Measurements from ENCODE around the gene DHX35. TPM values are rescaled to one million over a fixed set of nuclear protein-coding genes. Genes with fewer than 3 reads are reported as not detected.

DHX35 gene
- total RNA-seq, result 10 to 100 TPM; 15.5 to 75.9 (median 17.7) TPM

GRCh38 chr20:38962044-38962927 lies at the start of gene DHX35:
TSS of gene DHX35 (plus strand) at chr20:38962344. CDS start at chr20:38962368, 24 bp downstream.
- H3K27ac ChIP-seq, result peak within 1 kb of the TSS; percentile 92 to 95 (median 95)
- peaks cover 4 to 23% (median 15%) of the 10 kb centered on the region in 4 donors for H3K4me1 ChIP-seq
- H3K9me3 ChIP-seq, result no peaks in the 10 kb centered on the region
- in situ Hi-C loops (cut with MboI; ENCODE audit: low pct_ligation_motif_present in 1 of 4, low pct_unique_long_range_greater_than_20kb in 1 of 4, low sequenced_read_pairs in 3 of 4), result no loop called here
- no peaks in the 10 kb centered on the region for H3K36me3 ChIP-seq
- TF ChIP-seq POLR2A (IDR thresholded peaks at IDR 0.05) (peak; percentile 45), POLR2AphosphoS5 (IDR thresholded peaks at IDR 0.05) (peak; percentile 57 to 67 (median 61)), CTCF (IDR thresholded peaks at IDR 0.05) (peak in 2 of 5 experiments; percentile 20 to 37), EP300 (IDR thresholded peaks at IDR 0.05; ENCODE audit: low read depth) (no peak)
- no peaks in the 10 kb centered on the region for H3K27me3 ChIP-seq
- intact Hi-C loops (cut with DNase I; ENCODE audit: low total_unique reads), result no loop called here
- WGBS, 2 donors (ENCODE audit: low coverage in 1 of 2), result 0% methylated on average over 49 of the region's 70 CpGs; no CpG with 5 or more reads in 1 of the 2 donors
- H3K4me3 ChIP-seq, result peak within 1 kb of the TSS; percentile 68 to 93 (median 91)
- DNase-seq, result peak; percentile 99

GRCh38 chr20:38915355-38915754 lies 46.8 kb upstream of the DHX35 start:
- Histone ChIP-seq H3K4me3 (no peak overlapping the region), H3K36me3 (no peaks in the 10 kb centered on the region), H3K27me3 (no peaks in the 10 kb centered on the region), H3K9me3 (no peaks in the 10 kb centered on the region), H3K4me1 (no peaks in the 10 kb centered on the region), H3K27ac (no peak overlapping the region)
- in situ Hi-C loops (cut with MboI; ENCODE audit: low pct_ligation_motif_present in 1 of 4, low pct_unique_long_range_greater_than_20kb in 1 of 4, low sequenced_read_pairs in 3 of 4), result loop anchor here in 2 of 4 donors (25.0 kb wide), 2 partner anchors 122 to 278 kb away; no protein-coding TSS in a partner anchor
- intact Hi-C loops (cut with DNase I; ENCODE audit: low total_unique reads), result no loop called here
- WGBS, 2 donors (ENCODE audit: low coverage in 1 of 2), result 94 to 100% methylated on average over 1 to 7 of the region's 7 CpGs
- TF ChIP-seq EP300 (IDR thresholded peaks at IDR 0.05; ENCODE audit: low read depth) (no peak), CTCF (IDR thresholded peaks at IDR 0.05) (no peak), POLR2AphosphoS5 (IDR thresholded peaks at IDR 0.05) (no peak), POLR2A (IDR thresholded peaks at IDR 0.05) (no peak)
- DNase-seq, result no peak

- in situ Hi-C loops (cut with MboI; ENCODE audit: low pct_ligation_motif_present in 1 of 4, low pct_unique_long_range_greater_than_20kb in 1 of 4, low sequenced_read_pairs in 3 of 4) (loop anchor here in 2 of 4 donors (25.0 kb wide), 2 partner anchors 120 to 280 kb away; no protein-coding TSS in a partner anchor), intact Hi-C loops (cut with DNase I; ENCODE audit: low total_unique reads) (no loop called here)
Observed at GRCh38 chr20:38917657-38918056, 44.5 kb upstream of the DHX35 start.

More at GRCh38 chr20:38917657-38918056, 44.5 kb upstream of the DHX35 start:
- no peaks in the 10 kb centered on the region for H3K27me3 ChIP-seq
- H3K36me3 ChIP-seq, result no peaks in the 10 kb centered on the region
- WGBS, 2 donors (ENCODE audit: low coverage in 1 of 2), result 91 to 93% methylated on average over 2 to 4 of the region's 4 CpGs
- no peaks in the 10 kb centered on the region for H3K4me1 ChIP-seq
- no peak overlapping the region for H3K4me3 ChIP-seq
- DNase-seq, result no peak
- no peaks in the 10 kb centered on the region for H3K9me3 ChIP-seq
- TF ChIP-seq POLR2A (IDR thresholded peaks at IDR 0.05) (no peak), POLR2AphosphoS5 (IDR thresholded peaks at IDR 0.05) (no peak), EP300 (IDR thresholded peaks at IDR 0.05; ENCODE audit: low read depth) (no peak), CTCF (IDR thresholded peaks at IDR 0.05) (no peak)
- no peak overlapping the region for H3K27ac ChIP-seq
